NB4 (cell line): ENCODE data around the gene RABL6.
"Not testable (repeated sequence)": the region's sequence is repeated elsewhere in the genome, so short reads cannot be mapped to it uniquely, and the experiment has no call there.

ENCODE experiments used
- DNase-seq: peaks from one replicate; pipeline ENCODE4 v3.0.0; 2010; ENCODE audit warnings: low read depth
- H3K4me3 ChIP-seq: one replicate; pipeline ENCODE4 v1.5.1; 2011; ENCODE audit warnings: mild to moderate bottlenecking, low read depth, low read length, moderate library complexity
- CTCF ChIP-seq: IDR thresholded peaks from one replicate; pipeline ENCODE4 v1.5.1; 2012; ENCODE audit warnings: low read depth, low read length
- MAX ChIP-seq: IDR thresholded peaks from 2 replicates; pipeline ENCODE4 v1.6.1; 2011; ENCODE audit warnings: low read depth, low read length
- MYC ChIP-seq: IDR thresholded peaks from 2 replicates; pipeline ENCODE4 v1.6.1; 2011; ENCODE audit warnings: low read depth, low read length
- POLR2A ChIP-seq: IDR thresholded peaks from 2 replicates; pipeline ENCODE4 v1.6.1; 2011; ENCODE audit warnings: mild to moderate bottlenecking; ENCODE audit not compliant: insufficient read length; ENCODE audit errors: extremely low read depth

Gene RABL6

GRCh38 chr9:136795000-136795348 is 12.8 kb upstream of the RABL6 start:
- no peak for DNase-seq
- no peak overlapping the region for H3K4me3 ChIP-seq
- TF ChIP-seq CTCF: no peak
- TF ChIP-seq POLR2A: no peak
- TF ChIP-seq MAX: no peak
- TF ChIP-seq MYC: no peak

- TF ChIP-seq CTCF: no peak
- TF ChIP-seq POLR2A: no peak
- TF ChIP-seq MYC: no peak
- no peak for TF ChIP-seq MAX
Observed at GRCh38 chr9:136796238-136796774, 11.4 kb upstream of the RABL6 start, which contains the start of gene CCDC183. Gene CCDC183 (plus strand): TSS chr9:136796338. CDS start chr9:136796398, 60 bp downstream.

GRCh38 chr9:136796775-136797347 is 10.9 kb upstream of the RABL6 start:
- not testable (repeated sequence) for H3K4me3 ChIP-seq, DNase-seq

More at GRCh38 chr9:136796238-136796774, 11.4 kb upstream of the RABL6 start, which contains the start of gene CCDC183:
- no peak within 1 kb of the TSS for H3K4me3 ChIP-seq
- no peak for DNase-seq

- H3K4me3 ChIP-seq: no peak overlapping the region
- no peak for DNase-seq
- no peak for TF ChIP-seq MYC
- no peak for TF ChIP-seq MAX
- no peak for TF ChIP-seq CTCF
- TF ChIP-seq POLR2A: no peak
Observed at GRCh38 chr9:136798708-136799078, 9.1 kb upstream of the RABL6 start.

- H3K4me3 ChIP-seq: no peak overlapping the region
- DNase-seq: no peak
- no peak for TF ChIP-seq POLR2A
- no peak for TF ChIP-seq MYC
- TF ChIP-seq MAX: no peak
- no peak for TF ChIP-seq CTCF
Observed at GRCh38 chr9:136799079-136799853, 8.5 kb upstream of the RABL6 start.

- H3K4me3 ChIP-seq: peak overlapping the region; percentile 42
- peak; percentile 83 for DNase-seq
- TF ChIP-seq CTCF (no peak), MAX (no peak; the same call in 1 of the 2 replicates), MYC (no peak), POLR2A (no peak)
Observed at GRCh38 chr9:136799854-136800657, 7.7 kb upstream of the RABL6 start.
